Measurements from ENCODE around the gene WRAP53.
"Not testable (repeated sequence)": the region's sequence is repeated elsewhere in the genome, so short reads cannot be mapped to it uniquely, and the experiment has no call there.

The WRAP53 gene

DNA sequence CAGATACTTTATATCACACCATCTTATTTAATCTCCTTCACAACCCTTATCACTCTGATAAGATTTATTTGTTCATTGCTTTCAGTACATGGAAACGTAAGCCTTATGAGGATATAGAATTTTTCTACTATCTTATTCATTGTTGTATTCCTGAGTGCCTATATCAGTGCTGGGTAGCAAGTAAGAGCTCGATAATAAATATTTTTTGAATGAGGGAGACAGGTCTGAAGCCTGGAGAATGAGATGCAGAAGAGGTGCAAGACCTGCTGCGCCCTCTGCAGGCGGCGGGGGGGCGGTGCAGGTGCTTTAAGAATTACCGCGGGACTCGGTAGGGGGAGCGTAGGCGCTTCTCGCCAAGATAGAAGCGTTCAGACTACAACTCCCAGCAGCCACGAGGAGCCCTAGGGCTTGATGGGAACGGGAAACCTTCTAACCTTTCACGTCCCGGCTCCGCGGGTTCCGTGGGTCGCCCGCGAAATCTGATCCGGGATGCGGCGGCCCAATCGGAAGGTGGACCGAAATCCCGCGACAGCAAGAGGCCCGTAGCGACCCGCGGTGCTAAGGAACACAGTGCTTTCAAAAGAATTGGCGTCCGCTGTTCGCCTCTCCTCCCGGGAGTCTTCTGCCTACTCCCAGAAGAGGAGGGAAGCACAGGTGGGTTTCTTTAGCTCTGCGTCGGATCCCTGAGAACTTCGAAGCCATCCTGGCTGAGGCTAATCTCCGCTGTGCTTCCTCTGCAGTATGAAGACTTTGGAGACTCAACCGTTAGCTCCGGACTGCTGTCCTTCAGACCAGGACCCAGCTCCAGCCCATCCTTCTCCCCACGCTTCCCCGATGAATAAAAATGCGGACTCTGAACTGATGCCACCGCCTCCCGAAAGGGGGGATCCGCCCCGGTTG, at the start of gene WRAP53:
TSS of gene WRAP53 (plus strand) at position 570 of the 900 bp plus-strand sequence. CDS start at position 742, 172 bp downstream.
- TF ChIP-seq POLR2A (IDR thresholded peaks at IDR 0.05; ENCODE audit: low read depth, low read length), result peak; percentile 62
- peak; percentile 84 for DNase-seq (ENCODE audit: insufficient read length, low spot score)
- FAIRE-seq, result no peak

GRCh38 chr17:7640783-7641182, 47.5 kb upstream of the WRAP53 start:
- no peak for FAIRE-seq
- TF ChIP-seq POLR2A (IDR thresholded peaks at IDR 0.05; ENCODE audit: low read depth, low read length), result no peak
- DNase-seq (ENCODE audit: insufficient read length, low spot score), result no peak

DNA sequence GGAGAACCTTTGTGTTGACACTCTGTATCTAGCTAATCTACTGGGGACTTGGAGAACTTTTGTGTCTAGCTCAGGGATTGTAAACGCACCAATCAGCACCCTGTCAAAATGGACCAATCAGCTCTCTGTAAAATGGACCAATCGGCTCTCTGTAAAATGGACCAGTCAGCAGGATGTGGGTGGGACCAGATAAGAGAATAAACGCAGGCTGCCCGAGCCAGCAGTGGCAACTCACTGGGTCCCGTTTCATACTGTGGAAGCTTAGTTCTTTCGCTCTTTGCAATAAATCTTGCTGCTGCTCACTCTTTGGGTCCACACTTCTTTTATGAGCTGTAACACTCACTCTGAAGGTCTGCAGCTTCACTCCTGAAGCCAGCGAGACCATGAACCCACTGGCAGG, 46.6 kb upstream of the WRAP53 start:
- not testable (repeated sequence) for DNase-seq (ENCODE audit: insufficient read length, low spot score); FAIRE-seq

DNA sequence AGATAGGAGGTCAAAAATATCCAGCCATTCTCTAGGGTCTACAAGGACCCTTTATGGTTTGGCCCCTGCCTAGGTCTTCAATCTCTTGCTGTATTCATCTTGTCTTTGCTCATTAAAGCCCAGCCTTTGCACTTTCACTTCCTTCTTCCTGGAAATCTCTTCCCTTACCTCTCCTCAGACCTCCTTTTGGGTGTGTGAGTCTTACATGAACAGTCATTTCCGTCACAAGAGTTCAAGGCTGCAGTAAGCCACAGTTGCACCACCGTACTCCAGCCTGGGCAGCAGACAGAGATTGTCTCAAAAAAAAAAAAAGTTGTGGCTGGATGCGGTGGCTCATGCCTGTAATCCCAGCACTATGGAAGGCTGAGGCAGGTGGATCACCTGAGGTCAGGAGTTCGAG, 43.5 kb upstream of the WRAP53 start:
- TF ChIP-seq POLR2A (IDR thresholded peaks at IDR 0.05; ENCODE audit: low read depth, low read length), result no peak
- no peak for DNase-seq (ENCODE audit: insufficient read length, low spot score)
- FAIRE-seq, result no peak

DNA sequence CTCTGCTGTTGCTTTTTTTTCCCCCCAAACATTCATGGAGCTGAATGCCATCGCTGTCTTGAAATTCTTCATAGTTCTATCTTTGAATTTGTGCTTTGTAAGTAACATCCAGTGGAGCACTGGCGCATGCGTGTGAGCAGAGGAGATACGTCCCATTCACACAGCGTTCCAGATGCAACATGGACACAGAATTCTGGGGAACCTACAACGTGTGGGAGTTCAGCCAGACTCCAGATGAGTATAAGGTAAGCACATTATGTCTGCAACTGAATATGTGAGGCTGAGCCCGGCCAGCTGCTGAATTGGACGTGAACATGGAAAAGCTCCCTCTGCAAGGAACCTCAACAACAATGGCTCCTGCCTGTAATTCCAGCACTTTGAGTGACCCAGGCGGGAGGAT, 41.8 kb upstream of the WRAP53 start:
- FAIRE-seq, result no peak
- no peak for TF ChIP-seq POLR2A (IDR thresholded peaks at IDR 0.05; ENCODE audit: low read depth, low read length)
- DNase-seq (ENCODE audit: insufficient read length, low spot score), result no peak

GRCh38 chr17:7647018-7647417, 41.3 kb upstream of the WRAP53 start:
- no peak for FAIRE-seq
- DNase-seq (ENCODE audit: insufficient read length, low spot score), result no peak
- TF ChIP-seq POLR2A (IDR thresholded peaks at IDR 0.05; ENCODE audit: low read depth, low read length), result no peak

DNA sequence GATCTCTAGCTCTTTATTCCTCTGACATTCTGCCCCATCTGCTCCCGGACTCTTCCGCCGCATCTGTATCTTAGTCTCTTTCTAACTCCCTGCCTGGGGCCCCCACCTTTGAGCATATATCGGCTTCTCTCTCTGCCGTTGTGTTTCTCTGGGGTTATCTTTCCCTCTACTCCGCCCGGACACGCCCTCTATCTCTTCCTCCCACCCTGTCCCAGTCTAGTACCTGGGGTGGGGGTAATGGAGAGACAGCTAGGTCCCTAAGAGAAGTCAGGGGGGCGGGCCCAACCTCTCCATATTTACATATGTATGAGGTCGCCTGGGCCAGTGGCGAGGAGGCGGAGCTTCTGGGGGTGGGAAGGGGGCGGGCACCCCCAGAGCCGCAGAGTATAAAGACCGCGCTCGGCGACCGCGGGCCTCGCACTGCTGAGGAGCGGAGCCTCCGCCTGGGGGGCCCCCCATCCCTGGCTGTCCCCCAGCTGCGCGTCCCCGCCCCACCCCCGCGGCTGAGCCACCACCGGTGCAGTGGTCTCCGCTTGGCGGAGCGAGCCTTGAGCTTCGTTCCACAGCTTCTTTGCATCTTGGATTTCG, 37.7 kb upstream of the WRAP53 start, which contains the start of gene ATP1B2:
TSS of gene ATP1B2 (plus strand) at position 418 of the 588 bp plus-strand sequence. CDS start 593 bp downstream, outside the sequence.
- DNase-seq (ENCODE audit: insufficient read length, low spot score), result no peak
- no peak for FAIRE-seq
- TF ChIP-seq POLR2A (IDR thresholded peaks at IDR 0.05; ENCODE audit: low read depth, low read length), result no peak

DNA sequence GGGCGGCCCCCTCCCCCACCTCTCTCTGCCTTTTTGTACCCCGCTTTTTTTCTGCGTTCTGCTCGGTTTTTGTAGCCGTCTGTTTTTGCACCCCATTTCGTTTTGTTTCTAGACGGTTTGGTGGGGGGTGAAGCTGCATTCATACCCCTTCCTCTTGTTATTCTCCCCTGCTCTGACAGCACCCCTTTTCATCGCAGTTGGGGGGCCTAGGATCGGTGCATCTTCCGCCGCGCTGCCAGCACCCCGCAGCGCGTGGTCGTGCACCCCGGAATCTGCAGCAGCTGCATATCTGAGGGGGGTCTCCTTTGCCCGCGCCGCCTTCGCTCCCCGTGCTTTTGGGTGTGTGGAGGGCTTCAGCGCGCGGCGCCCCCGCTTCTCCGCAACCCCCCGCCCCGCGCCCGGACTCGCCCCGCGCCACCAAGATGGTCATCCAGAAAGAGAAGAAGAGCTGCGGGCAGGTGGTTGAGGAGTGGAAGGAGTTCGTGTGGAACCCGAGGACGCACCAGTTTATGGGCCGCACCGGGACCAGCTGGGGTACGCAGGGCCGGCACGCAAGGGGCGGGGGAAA, 37.1 kb upstream of the WRAP53 start:
- FAIRE-seq, result no peak
- DNase-seq (ENCODE audit: insufficient read length, low spot score), result no peak
- TF ChIP-seq POLR2A (IDR thresholded peaks at IDR 0.05; ENCODE audit: low read depth, low read length), result no peak

- FAIRE-seq (no peak), DNase-seq (ENCODE audit: insufficient read length, low spot score) (no peak)
- TF ChIP-seq POLR2A (IDR thresholded peaks at IDR 0.05; ENCODE audit: low read depth, low read length), result no peak
Observed at GRCh38 chr17:7651665-7652387, 36.5 kb upstream of the WRAP53 start.

- no peak for TF ChIP-seq POLR2A (IDR thresholded peaks at IDR 0.05; ENCODE audit: low read depth, low read length)
- FAIRE-seq (no peak), DNase-seq (ENCODE audit: insufficient read length, low spot score) (no peak)
Observed at GRCh38 chr17:7652388-7653356, 35.6 kb upstream of the WRAP53 start.

DNA sequence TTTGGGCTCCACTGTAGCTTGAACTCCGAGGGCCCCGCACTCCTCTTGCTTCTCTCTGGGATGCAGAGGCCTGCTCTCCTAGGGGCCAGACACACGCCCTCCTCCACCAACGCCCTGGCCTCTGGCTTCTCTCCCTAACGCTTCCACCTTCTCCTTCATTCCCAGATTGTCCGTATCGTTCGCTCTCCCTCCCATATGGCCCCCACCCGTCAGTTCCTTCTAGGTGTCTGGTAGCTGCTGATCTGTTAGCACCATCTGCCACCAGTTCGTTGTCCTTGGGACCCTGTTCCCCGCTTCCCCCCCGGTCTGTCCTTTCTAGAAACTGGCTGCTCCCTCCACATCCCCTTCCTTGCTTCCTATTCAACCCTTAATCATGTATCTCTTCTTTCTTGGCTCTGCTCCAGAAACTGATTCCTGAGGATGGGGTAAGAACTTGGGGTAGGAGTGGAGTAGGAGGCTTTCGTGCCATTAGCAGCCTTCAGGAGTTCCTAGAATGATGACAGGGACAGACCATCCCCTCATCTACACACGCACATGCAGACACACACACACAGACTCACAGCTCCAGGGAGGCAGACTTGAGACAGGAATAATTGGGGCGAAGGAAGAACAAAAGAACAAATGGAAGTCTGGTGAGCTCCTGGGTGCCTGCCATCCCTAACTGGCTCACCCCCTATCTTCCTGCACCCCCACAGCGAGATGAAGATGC, 33.3 kb upstream of the WRAP53 start:
- no peak for TF ChIP-seq POLR2A (IDR thresholded peaks at IDR 0.05; ENCODE audit: low read depth, low read length)
- no peak for FAIRE-seq

DNA sequence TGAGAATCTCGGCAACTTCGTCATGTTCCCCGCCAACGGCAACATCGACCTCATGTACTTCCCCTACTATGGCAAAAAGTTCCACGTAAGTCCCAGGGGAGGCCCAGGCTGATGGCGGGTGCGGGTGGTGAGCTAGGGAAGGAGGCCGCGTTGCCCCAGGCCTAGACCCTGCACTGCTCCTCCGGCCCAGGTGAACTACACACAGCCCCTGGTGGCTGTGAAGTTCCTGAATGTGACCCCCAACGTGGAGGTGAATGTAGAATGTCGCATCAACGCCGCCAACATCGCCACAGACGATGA, 32.8 kb upstream of the WRAP53 start:
- TF ChIP-seq POLR2A (IDR thresholded peaks at IDR 0.05; ENCODE audit: low read depth, low read length), result no peak
- FAIRE-seq (no peak), DNase-seq (ENCODE audit: insufficient read length, low spot score) (no peak)

More for the DNA sequence above, 33.3 kb upstream of the WRAP53 start:
- no peak for DNase-seq (ENCODE audit: insufficient read length, low spot score)

Data from H54 (cell line).